HL-60 (cell line): ENCODE data around the gene PNMA8C.

ENCODE experiments used
- CTCF ChIP-seq: IDR thresholded peaks from one replicate; pipeline ENCODE4 v1.5.1; 2011; ENCODE audit warnings: low read length, control low read depth, inconsistent platforms; ENCODE audit not compliant: insufficient read depth
- SPI1 ChIP-seq: IDR thresholded peaks from 2 replicates; pipeline ENCODE4 v1.6.1; 2012; ENCODE audit warnings: low read depth, mild to moderate bottlenecking, borderline replicate concordance

GRCh38 chr19:46390866-46391265 is 37.9 kb downstream of the PNMA8C start:
- no peak for TF ChIP-seq CTCF
- TF ChIP-seq SPI1, result no peak
